ENCODE measurements around the gene SERPINI2.
A peak's percentile ranks its signal among the peaks of the same experiment; 100 is the strongest.

Gene SERPINI2

DNA sequence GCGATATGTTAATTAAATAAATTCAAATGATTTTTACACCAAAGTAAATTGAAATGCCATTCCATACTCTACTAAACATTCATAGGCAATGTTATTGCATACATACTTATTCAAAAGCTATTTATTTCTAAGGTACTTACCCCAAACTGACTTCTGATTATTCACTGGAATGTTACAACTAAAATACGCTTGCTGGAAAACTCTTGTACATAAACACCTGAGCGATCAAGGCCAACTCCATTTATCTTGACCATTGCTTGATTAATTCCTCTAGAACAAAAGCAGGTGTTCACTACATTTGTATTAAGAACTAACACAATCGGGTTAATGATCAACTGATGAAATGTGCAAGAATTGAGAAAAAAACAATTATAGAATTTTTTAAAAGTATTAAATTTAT is at the start of gene SERPINI2:
Gene SERPINI2, minus strand, starts transcription at position 180 of the 400 bp plus-strand sequence. CDS start 2,208 bp downstream, outside the sequence.
- no peak for DNase-seq (ENCODE audit: low spot score)

- no peak for DNase-seq (ENCODE audit: low spot score)
Measured at GRCh38 chr3:167521006-167521355, 47.1 kb upstream of the SERPINI2 start.

DNA sequence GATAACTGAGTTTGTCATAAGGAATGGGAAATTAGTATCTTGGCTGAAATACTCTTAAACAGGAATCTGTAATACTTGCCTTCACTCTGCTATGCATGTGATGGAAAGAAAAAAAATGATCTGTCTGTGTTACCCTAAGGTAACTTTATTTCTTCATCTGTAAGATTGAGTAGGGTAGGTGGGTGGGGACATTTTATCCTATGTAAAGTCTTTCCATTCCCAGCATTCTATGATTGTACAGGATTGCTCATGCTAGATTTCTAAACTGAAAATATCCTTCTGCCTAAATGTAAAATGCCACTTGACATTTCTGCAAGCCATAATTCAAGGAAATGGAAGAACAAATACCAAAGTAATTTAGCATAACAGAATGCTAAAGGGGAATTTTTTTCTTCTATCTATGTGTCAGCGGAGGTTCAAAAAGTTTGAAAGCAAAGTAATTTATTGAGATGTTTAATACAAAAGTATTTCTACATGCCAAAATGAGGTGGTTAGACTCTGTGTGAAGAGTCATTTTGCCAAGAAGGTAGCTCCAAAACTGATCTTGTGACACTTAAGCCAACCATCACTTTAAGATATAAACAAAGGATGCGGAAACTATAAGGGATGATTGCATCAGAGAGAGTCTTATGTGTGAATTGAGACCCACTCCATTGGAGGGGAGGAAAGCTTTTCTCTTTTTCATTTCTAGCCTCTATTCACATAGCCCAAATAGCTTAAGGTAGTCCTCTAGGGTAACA is 46.6 kb upstream of the SERPINI2 start:
- DNase-seq (ENCODE audit: low spot score), result no peak

GRCh38 chr3:167507954-167508353 is 34.1 kb upstream of the SERPINI2 start:
- DNase-seq (ENCODE audit: low spot score), result no peak

- DNase-seq (ENCODE audit: low spot score), result no peak
Measured at GRCh38 chr3:167502401-167502800, 28.6 kb upstream of the SERPINI2 start.

DNA sequence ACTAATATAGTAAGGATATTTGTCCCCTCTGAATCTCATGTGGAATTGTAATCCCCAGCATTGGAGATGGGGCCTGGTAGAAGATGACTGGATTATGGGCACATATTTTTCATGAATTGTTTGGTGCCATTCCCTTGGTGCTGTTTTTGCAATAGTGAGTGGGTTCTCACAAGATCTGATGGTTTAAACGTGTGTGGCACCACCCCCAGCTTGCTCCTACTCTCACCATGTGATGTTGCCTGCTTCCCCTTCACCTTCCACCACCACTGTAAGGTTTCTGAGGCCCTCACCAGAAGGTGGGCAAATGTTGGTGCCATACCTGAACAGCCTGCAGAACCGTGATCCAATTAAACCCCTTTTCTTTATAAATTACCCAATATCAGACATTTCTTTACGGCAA is 28.1 kb upstream of the SERPINI2 start:
- DNase-seq (ENCODE audit: low spot score), result no peak

GRCh38 chr3:167497903-167498302 is 24.1 kb upstream of the SERPINI2 start:
- DNase-seq (ENCODE audit: low spot score), result no peak

DNA sequence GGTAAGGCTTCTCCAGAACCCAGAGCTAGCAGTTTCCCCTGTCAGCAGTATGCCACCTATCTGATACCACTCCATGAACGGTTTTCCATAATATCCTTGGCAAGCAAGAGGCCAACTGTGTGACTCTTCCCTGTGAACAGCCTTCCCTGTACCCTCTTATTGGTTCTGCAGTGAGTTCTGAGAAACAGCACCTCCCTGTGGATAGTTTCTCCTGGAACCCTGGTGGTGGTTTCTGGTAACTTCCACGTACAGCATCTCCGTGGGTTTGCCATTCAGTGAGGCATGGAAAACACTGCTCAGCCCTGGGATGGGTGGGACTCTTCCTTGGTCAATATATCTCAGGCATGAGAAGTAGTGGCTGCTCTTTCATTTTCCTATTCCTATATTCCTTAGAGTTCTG is 19.4 kb upstream of the SERPINI2 start:
- DNase-seq (ENCODE audit: low spot score), result peak; percentile 48

DNA sequence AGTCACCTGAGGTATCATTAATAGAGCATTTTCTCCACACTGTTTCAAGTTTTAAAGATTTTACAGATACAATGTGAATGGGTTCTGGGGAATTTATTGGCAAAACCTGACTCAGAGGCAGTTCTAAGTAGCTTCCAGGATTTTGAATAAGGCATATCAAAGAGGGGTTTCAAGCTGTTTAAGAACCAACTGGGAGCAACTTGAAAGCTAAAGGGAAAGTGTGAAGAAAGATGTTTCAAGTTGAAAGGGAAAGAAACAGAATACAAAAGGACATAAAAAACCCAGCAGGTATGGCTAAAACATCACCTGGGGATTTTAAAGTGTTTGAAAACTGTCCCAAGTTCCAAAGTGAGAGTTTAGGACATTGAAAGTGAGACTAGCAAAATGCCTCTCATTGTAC is 17.8 kb upstream of the SERPINI2 start:
- DNase-seq (ENCODE audit: low spot score), result no peak

DNA sequence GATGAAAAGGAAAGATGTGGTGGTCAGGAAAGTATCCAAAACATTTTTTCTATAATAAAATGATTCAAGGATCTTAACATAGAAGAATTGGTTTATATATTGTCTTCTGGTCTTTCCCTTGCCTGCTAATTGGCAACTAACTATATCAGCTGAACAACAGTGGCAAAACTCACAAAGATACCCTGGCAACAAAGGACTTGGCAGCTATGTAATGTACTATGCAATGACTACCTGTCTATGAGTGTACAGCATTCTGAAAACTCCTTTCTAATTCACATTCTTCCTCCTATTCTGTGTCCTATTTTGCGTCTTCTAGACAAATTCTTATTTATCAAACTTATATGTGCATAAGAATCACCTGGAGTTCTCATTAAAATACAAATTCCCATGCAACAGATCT is 15.7 kb upstream of the SERPINI2 start:
- DNase-seq (ENCODE audit: low spot score), result no peak

GRCh38 chr3:167487556-167487955 is 13.7 kb upstream of the SERPINI2 start:
- DNase-seq (ENCODE audit: low spot score), result no peak

GRCh38 chr3:167484551-167484950 is 10.7 kb upstream of the SERPINI2 start:
- no peak for DNase-seq (ENCODE audit: low spot score)

DNA sequence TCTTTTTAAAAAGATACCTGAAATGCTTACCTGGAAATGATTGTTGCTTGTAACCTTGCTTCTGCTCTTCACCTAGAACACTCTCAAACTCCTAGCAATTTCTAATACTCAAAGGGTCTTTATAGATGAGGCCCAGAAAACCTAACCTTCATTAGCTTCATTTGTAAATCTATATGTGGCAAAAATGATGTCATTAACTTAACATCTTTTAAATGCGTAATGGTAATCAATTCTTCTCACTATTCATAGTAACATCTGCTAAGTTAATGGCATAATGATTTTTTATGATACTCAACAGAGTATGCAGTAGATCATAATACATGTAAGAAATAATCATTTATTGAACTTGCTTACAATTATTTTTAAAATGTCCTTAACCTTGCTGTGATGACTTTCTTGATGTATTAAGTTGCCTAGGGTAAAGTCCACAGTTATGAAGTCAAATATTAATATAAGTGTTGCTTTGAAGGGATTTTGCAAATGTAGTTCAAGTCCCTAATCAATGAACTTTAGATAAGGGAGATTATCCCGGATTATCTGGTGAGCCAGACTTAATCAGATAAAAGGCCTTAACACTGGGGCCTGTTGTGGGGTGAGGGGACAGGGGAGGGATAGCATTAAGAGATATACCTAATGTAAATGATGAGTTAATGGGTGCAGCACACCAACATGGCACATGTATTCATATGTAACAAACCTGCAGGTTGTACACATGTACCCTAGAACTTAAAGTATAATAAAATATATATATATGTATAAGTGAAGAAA is 10.1 kb upstream of the SERPINI2 start:
- no peak for DNase-seq (ENCODE audit: low spot score)

GRCh38 chr3:167481164-167481563 is 7.3 kb upstream of the SERPINI2 start:
- DNase-seq (ENCODE audit: low spot score), result no peak

DNA sequence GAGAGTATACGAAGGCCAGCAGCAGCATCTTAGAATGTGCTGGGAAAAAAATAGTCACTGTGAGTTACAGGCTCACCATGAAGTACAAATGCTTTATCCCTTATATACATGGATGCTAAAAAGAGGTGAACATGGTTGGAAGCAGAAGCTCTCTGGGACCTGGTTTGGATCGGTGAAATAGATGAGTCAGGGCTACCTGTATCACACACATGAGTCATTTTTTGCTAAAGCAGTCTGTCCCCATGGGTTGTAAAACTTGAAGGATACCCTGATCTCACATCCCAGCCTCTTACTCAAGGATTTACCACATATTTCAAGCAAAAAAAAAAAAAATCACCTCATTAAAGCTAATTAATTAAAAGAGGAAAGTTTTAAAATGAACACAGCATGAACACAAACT is 6.9 kb upstream of the SERPINI2 start:
- no peak for DNase-seq (ENCODE audit: low spot score)

- DNase-seq (ENCODE audit: low spot score), result no peak
Measured at GRCh38 chr3:167469381-167469780, 4.5 kb downstream of the SERPINI2 start.

- DNase-seq (ENCODE audit: low spot score), result no peak
Measured at GRCh38 chr3:167467848-167468611, 5.8 kb downstream of the SERPINI2 start.

- DNase-seq (ENCODE audit: low spot score), result no peak
Measured at GRCh38 chr3:167466966-167467365, 6.9 kb downstream of the SERPINI2 start.

DNA sequence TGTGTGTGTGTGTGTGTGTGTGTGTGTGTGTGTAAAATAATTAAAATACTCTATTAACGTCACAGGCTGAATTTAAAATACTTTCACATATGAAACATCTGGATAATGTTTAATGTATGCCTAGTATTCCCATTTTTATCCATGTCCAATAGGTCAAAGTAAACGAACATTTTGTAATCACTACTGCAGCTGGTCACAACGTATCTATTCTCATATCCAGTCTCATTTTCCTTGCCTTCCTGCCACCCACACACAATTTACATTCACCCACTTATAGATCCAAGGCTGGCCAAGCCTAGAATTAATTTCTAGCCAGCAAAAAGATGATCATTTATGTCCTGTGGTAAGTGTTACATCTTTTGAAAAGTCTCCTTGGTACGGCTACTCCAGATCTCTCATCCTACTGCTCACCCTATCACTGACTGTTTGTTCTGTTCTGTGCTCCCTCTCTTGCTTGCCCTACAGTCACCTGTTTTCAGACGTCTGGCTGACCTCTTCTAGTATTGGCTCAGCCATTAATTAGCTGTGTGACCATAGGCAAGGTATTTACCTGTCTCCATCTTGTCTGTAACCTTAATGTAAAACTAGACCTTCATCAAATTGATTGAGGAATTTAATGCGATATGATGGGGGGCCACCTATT is 17.6 kb downstream of the SERPINI2 start:
- no peak for DNase-seq (ENCODE audit: low spot score)

DNA sequence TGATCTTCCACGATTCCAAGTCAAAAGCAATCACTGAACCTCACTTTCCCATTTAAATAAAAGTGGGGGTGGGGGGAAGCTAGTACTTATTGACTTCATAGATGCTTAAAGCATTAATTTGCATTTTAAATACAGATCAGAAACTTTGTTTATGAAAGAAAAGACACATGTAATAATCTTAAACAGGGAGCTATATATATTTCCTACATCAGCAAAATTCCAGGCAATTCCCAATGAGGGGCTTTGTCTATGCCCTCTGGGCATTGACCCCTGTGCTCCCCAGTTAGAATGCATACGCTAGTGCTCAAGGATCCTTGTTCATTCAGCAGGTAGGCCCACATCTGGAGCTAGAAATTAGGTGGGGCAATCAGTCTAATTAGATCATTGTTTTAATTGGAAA is 20.0 kb downstream of the SERPINI2 start:
- DNase-seq (ENCODE audit: low spot score), result no peak

- no peak for DNase-seq (ENCODE audit: low spot score)
Measured at GRCh38 chr3:167451282-167451681, 22.6 kb downstream of the SERPINI2 start.

DNA sequence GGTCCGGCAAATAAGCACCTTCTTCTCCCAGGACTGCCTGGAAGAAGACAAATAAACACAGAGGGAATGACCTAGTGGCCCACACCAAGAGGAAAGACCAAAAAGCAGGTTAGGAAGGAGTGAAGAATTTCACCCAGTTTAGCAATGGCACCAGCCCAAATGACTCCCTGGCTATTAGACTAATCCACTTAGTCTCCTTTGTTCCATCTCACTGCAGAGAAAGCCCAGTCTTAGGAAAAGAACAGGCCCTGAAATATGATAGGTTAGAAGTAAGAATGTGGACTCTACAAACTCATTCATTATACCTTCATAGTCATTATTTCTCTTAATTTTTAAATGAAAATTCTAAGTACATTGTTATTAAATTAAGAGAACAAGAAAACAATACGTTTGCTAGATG is 23.2 kb downstream of the SERPINI2 start:
- peak; percentile 43 for DNase-seq (ENCODE audit: low spot score)
